ENCODE measurements around the gene DISC1. TPM values are rescaled to one million over a fixed set of nuclear protein-coding genes. Genes with fewer than 3 reads are reported as not detected.

The DISC1 gene
- total RNA-seq: 3.5 TPM
- long read RNA-seq, partial matches to known transcripts: 0 of 7 reads
- long read RNA-seq, other reads (novel, unspliced or antisense): 7 of 7 reads

- Histone ChIP-seq H3K36me3 (no peaks in the 10 kb centered on the region), H3K4me3 (peak within 1 kb of the TSS; percentile 95), H3K27me3 (ENCODE audit: low read depth) (peaks cover 14% of the 10 kb centered on the region), H3K27ac (replicated peaks) (peak within 1 kb of the TSS; percentile 96), H3K4me1 (peaks cover 43% of the 10 kb centered on the region), H3K9me3 (replicated peaks) (no peaks in the 10 kb centered on the region)
- intact Hi-C loops (cut with micrococcal nuclease): no loop called here
- peak; percentile 86 for DNase-seq
- no peak for TF ChIP-seq CTCF (IDR thresholded peaks at IDR 0.05; ENCODE audit: borderline replicate concordance)
These were observed at the start of gene DISC1 for GRCh38 chr1:231626535-231626950. DISC1 (plus strand) TSS chr1:231626790; CDS start chr1:231626868, 78 bp downstream.

- Histone ChIP-seq H3K27ac (replicated peaks) (no peak overlapping the region), H3K4me1 (no peaks in the 10 kb centered on the region), H3K36me3 (no peaks in the 10 kb centered on the region), H3K4me3 (no peak overlapping the region), H3K9me3 (replicated peaks) (no peaks in the 10 kb centered on the region), H3K27me3 (ENCODE audit: low read depth) (no peaks in the 10 kb centered on the region)
- TF ChIP-seq CTCF (IDR thresholded peaks at IDR 0.05; ENCODE audit: borderline replicate concordance): no peak
- DNase-seq: no peak
- intact Hi-C loops (cut with micrococcal nuclease): no loop called here
These were observed 49.5 kb upstream of the DISC1 start for GRCh38 chr1:231576804-231577718.

- Histone ChIP-seq H3K27me3 (ENCODE audit: low read depth) (no peaks in the 10 kb centered on the region), H3K36me3 (no peaks in the 10 kb centered on the region), H3K27ac (replicated peaks) (no peak overlapping the region), H3K4me3 (no peak overlapping the region), H3K9me3 (replicated peaks) (no peaks in the 10 kb centered on the region), H3K4me1 (peaks cover 8% of the 10 kb centered on the region)
- intact Hi-C loops (cut with micrococcal nuclease): no loop called here
- no peak for DNase-seq
- no peak for TF ChIP-seq CTCF (IDR thresholded peaks at IDR 0.05; ENCODE audit: borderline replicate concordance)
These were observed 45.7 kb upstream of the DISC1 start for GRCh38 chr1:231580874-231581273.

- intact Hi-C loops (cut with micrococcal nuclease): no loop called here
- Histone ChIP-seq H3K27me3 (ENCODE audit: low read depth) (no peaks in the 10 kb centered on the region), H3K9me3 (replicated peaks) (no peaks in the 10 kb centered on the region), H3K4me3 (no peak overlapping the region), H3K27ac (replicated peaks) (no peak overlapping the region), H3K4me1 (peaks cover 8% of the 10 kb centered on the region), H3K36me3 (no peaks in the 10 kb centered on the region)
- no peak for TF ChIP-seq CTCF (IDR thresholded peaks at IDR 0.05; ENCODE audit: borderline replicate concordance)
- DNase-seq: no peak
These were observed 44.7 kb upstream of the DISC1 start for GRCh38 chr1:231581859-231582258.

GRCh38 chr1:231583376-231583775 is 43.2 kb upstream of the DISC1 start:
- DNase-seq: no peak
- Histone ChIP-seq H3K36me3 (no peaks in the 10 kb centered on the region), H3K27me3 (ENCODE audit: low read depth) (no peaks in the 10 kb centered on the region), H3K27ac (replicated peaks) (peak overlapping the region; percentile 13), H3K9me3 (replicated peaks) (no peaks in the 10 kb centered on the region), H3K4me3 (no peak overlapping the region), H3K4me1 (peaks cover 8% of the 10 kb centered on the region)
- no peak for TF ChIP-seq CTCF (IDR thresholded peaks at IDR 0.05; ENCODE audit: borderline replicate concordance)
- intact Hi-C loops (cut with micrococcal nuclease): no loop called here
